GM21515 (cell line): ENCODE data around the gene MRPS33.
"Not testable (repeated sequence)": the region's sequence is repeated elsewhere in the genome, so short reads cannot be mapped to it uniquely, and the experiment has no call there.

Experiments used
- ATAC-seq: cut with Tn5 transposase; IDR thresholded peaks from one replicate; pipeline ENCODE4 v1.9.1; 2021; ENCODE audit not compliant: unreplicated experiment

The MRPS33 gene

DNA sequence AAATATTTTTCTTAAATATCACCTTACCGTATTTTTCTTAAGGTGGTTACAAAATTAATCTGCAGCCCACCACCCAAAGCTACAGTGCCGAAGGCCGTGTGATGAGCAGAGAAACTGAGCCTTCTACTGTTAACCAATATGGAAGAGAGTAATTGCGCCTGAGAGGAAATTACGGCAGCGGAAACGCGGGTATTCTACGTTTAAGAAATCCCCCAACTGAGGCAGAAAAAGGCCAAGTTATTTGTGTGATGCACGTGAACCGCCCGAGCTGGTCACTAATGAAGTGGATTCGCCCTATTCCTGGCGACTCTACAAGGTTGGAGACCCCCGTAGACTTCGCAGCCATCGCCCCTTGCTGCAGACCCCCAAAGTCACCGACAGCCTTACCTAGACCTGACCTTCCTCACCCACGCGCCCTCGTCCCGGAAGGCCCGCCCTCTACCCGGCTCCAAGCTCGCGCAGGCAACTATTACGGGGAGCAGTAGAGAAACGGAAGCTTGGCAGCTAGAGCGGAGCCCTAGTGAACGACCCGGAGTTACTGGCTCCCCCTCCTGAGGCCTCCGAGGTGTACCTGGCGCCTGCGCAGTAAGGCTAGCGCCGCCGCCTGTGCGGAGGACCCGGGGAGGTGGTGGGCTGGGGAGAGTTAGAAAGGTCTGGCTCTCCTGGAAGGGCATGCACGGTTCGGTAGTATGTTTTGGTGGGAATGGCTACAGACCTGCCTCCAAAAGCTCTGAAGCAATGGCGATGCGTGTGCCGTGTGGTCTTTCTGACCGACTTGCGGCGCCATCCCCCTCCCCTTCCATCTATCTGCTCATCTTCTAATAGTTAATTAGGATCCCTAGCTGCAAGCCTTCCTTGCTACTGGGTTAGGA is at the start of gene MRPS33:
TSS of gene MRPS33 (minus strand) at position 429 of the 872 bp plus-strand sequence. CDS start 4,319 bp downstream, outside the sequence.
- ATAC-seq, result peak; percentile 99

DNA sequence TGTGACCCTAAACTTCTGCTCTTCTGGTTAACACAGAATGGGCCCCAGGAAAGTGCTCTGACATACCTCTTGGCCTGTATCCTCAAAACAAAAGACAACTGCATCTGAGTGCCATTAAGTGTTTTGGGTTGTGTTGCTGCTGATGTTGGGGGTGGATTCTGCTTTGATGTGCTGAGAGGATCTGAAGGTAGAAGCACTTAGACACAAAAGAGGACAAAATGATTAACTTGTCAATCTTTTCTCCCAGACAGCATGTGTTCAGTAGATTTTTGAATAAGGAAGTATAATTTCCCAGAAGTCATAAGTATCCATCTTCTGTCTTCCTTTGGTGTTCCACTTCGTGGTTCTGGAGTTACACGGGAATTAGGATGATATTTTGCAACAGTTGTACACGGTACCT is 43.0 kb upstream of the MRPS33 start:
- ATAC-seq, result no peak

- ATAC-seq, result no peak
Observed at GRCh38 chr7:141055146-141055545, 40.4 kb upstream of the MRPS33 start.

- ATAC-seq, result no peak
Observed at GRCh38 chr7:141053626-141054025, 38.9 kb upstream of the MRPS33 start.

DNA sequence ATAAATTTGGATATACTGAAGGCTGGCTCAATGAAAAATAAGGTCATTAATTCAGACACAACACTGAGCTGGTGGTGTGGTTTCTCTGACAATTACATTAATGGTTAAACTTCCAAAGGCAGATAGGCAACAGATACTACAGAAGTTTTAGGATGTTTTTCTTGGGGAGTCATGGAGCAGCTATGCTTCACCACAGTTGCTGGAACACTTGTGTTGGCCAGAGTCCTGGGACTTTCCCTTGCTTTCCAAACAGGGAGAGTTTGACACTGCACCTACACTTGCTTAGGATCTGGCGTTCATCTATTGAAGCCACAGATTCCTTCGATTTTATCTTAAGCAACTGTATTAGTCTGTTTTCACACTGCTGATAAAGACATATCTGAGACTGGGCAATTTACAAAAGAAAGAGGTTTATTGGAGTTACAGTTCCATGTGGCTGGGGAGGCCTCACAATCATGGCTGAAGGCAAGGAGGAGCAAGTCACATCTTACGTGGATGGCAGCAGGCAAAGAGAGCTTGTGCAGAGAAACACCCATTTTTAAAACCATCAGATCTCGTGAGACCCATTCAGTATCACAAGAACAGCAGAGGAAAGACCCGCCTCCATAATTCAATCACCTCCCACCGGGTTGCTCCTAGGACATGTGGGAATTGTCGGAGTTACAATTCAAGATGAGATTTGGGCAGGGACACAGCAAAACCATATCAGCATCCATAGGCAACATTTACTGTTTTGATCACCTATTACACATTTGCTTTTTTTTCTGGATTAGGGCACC is 31.3 kb upstream of the MRPS33 start:
- ATAC-seq, result no peak

DNA sequence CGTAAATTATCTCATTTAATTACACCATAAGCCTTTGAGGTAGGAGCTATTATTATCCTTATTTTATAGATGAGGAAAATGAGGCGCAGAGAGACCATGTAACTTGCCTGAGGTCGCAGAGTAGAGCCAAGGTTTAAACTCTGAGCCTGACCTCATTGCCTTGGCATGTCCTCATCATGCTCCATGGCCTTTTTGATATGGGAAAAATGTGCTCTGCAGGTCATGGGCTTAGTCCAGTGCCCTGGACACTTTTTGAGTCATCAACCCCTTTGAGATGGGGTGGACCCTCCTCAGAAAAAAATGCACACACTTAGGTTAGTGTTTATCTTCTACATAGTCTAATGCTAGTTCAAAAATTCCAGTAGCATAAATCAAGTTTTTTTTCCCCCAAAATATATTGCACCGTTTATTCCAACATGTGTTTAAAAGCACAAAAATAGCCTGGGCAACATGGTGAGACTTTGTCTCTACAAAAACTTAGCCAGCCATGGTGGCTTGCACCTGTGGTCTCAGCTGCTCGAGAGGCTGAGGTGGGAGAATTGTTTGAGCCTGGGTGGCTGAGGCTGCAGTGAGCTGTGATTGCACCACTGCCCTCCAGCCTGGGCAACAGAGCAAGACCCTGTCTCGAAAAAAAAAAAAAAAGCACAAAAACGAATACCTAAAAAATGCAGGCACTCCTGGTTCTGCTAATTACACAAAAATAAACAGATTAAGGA is 30.5 kb upstream of the MRPS33 start:
- no peak for ATAC-seq

DNA sequence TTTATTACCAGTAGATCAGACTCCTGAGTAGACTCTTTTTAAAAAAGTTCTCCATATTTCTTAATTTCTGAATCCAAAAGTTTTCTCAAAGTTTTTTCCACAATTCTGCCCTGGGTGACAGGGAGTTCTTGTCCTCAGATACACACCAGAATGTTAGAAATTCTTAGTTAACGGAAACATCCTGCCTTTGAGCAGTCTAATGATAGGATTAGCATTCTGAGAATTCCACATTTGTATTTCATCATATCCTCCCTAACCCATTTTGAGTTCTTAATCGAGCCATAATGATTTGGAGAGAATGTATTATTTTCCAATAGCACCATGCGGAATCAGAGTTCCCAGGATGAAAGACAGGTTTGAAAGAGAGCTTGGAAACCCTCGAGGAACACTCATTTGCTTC is 28.9 kb upstream of the MRPS33 start:
- ATAC-seq, result no peak

- no peak for ATAC-seq
Observed at GRCh38 chr7:141042222-141043193, 27.8 kb upstream of the MRPS33 start.

DNA sequence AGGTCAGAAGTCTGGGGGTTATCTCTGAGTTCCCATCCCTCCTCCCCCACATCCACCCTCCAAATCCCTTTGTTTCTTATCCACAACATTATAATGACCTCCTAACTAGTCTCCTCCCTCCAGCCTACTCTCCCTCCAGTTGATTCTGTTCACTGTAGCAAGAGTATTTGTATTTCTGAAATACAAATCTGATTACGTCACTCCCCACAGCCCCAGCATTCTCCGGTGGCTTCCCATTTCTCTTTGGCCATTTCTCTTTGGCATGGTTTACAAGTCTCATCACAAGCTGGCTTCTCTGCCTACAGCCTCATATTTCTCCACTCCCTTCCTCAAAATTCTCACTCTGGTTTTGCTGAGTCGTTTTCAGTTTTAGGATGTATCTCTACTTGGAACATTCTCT is 24.6 kb upstream of the MRPS33 start:
- no peak for ATAC-seq

DNA sequence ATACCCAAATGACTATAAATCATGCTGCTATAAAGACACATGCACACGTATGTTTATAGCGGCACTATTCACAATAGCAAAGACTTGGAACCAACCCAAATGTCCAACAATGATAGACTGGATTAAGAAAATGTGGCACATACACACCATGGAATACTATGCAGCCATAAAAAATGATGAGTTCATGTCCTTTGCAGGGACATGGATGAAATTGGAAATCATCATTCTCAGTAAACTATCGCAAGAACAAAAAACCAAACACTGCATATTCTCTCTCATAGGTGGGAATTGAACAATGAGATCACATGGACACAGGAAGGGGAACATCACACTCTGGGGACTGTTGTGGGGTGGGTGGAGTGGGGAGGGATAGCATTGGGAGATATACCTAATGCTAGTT is 23.3 kb upstream of the MRPS33 start:
- ATAC-seq, result not testable (repeated sequence)

GRCh38 chr7:141032539-141033323 is 18.0 kb upstream of the MRPS33 start:
- ATAC-seq, result not testable (repeated sequence)

- ATAC-seq, result no peak
Observed at GRCh38 chr7:141028767-141029166, 14.0 kb upstream of the MRPS33 start.

GRCh38 chr7:141027043-141027442 is 12.3 kb upstream of the MRPS33 start:
- ATAC-seq, result no peak

- ATAC-seq, result no peak
Observed at GRCh38 chr7:141024668-141025067, 9.9 kb upstream of the MRPS33 start.

DNA sequence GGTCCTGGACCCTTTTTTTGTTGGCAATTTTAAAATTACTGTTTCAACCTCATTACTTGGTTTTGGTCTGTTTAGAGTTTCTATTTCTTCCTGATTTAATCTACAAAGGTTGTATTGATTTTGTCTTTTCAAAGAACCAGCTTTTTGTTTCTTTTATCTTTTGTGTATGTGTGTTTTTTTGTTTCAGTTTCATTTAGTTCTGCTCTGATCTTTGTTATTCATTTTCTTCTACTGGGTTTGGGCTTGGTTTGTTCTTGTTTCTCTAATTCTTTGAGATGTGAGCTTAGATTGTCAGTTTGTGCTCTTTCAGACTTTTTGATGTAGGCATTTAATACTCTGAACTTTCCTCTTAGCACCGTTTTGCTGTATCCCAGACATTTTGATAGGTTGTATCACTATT is 8.5 kb upstream of the MRPS33 start:
- ATAC-seq, result no peak

DNA sequence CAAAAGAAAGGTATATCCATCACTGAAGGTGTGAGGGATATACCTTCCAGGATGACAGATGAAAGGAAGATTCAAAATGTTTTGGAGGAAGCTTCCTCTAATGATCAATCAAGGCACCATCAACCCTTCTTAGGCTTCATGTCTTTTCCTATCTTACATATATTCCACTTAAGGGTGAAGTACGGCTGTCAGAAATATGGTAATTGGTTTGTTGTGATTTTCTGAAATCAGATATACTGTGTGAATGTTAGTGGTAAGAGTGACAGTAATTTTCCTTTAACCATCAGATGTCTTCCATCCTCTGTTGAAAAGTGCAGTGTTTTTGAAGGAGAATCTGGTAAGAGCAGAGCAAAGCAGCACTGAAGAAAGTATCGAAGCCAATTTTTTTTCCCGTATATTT is 2.8 kb upstream of the MRPS33 start:
- ATAC-seq, result no peak

GRCh38 chr7:141016349-141016748 is 1.6 kb upstream of the MRPS33 start:
- ATAC-seq, result no peak

DNA sequence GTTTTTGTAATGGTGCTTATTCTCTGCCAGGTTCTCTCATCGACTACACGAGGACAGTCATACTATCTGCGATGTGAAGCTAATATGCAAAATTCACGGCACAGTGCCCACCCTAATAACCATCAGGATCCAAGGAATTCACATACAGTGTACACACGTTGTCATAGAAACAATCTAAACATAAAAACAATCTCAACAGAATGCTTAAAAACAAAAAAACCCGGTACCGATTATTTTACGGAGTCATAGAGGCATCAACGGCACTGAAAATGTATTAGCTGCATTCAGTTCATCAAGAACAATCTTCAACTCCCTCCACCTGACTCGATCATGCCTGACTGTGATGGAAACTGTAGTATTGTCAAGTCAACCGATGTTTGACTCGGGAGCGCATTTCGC is 628 bp downstream of the MRPS33 start:
- ATAC-seq, result peak; percentile 2

GRCh38 chr7:141013345-141013715 is 1.4 kb downstream of the MRPS33 start:
- no peak for ATAC-seq
